ENCODE data around the gene PRPF19.

- TF ChIP-seq POLR2AphosphoS5 (IDR thresholded peaks at IDR 0.05; ENCODE audit: low read depth, low read length), result no peak
- TF ChIP-seq FOXK2 (IDR thresholded peaks at IDR 0.05), result no peak
- TF ChIP-seq ZNF513 (CRISPR knock-in tag; conservative IDR thresholded peaks at IDR 0.05), result no peak
- TF ChIP-seq, protein P1, sequence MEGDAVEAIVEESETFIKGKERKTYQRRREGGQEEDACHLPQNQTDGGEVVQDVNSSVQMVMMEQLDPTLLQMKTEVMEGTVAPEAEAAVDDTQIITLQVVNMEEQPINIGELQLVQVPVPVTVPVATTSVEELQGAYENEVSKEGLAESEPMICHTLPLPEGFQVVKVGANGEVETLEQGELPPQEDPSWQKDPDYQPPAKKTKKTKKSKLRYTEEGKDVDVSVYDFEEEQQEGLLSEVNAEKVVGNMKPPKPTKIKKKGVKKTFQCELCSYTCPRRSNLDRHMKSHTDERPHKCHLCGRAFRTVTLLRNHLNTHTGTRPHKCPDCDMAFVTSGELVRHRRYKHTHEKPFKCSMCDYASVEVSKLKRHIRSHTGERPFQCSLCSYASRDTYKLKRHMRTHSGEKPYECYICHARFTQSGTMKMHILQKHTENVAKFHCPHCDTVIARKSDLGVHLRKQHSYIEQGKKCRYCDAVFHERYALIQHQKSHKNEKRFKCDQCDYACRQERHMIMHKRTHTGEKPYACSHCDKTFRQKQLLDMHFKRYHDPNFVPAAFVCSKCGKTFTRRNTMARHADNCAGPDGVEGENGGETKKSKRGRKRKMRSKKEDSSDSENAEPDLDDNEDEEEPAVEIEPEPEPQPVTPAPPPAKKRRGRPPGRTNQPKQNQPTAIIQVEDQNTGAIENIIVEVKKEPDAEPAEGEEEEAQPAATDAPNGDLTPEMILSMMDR (CRISPR knock-in tag; IDR thresholded peaks at IDR 0.05), result no peak
Measured at GRCh38 chr11:60860943-60861342, 45.4 kb downstream of the PRPF19 start.

Measured in HepG2 (cell line).